A673 (cell line): ENCODE data around the gene NPLOC4. TPM values are rescaled to one million over a fixed set of nuclear protein-coding genes. Genes with fewer than 3 reads are reported as not detected.
A peak's percentile ranks its signal among the peaks of the same experiment; 100 is the strongest.

ENCODE experiments used
- BruUV-seq: library from RNA; stranded (reverse); fragments of 400-500 nt; replicated peaks from 2 replicates; lab custom pipeline; 2021; lab: Mats Ljungman, UMichigan
- CTCF ChIA-PET: fragments of 300-600 bp; sonication (Branson Sonifier 250); formaldehyde crosslinking; loops from one replicate; lab custom pipeline; 2022; ENCODE audit warnings: antibody characterized with exemption; lab: Charles Lee
- POLR2A ChIA-PET: fragments of 300-600 bp; sonication (Branson Sonifier 250); formaldehyde crosslinking; loops from one replicate; lab custom pipeline; 2022; ENCODE audit warnings: antibody characterized with exemption; ENCODE audit not compliant: low non-redundant PET; lab: Charles Lee
- DNase-seq: peaks from one replicate; pipeline ENCODE4 v3.0.0-alpha.2; 2015; ENCODE audit warnings: low spot score
- H3K27ac ChIP-seq: fragments of 200-600 bp; sonication (generic); 2 replicates; pipeline ENCODE4 v1.5.1; 2016; ENCODE audit warnings: mixed run types, low read depth, mild to moderate bottlenecking, mixed read lengths, antibody characterized with exemption, low read length; ENCODE audit not compliant: poor library complexity, severe bottlenecking
- H3K27me3 ChIP-seq: fragments of 200-600 bp; sonication (generic); replicated peaks from 2 replicates; pipeline ENCODE4 v1.6.1; 2017; ENCODE audit warnings: mixed run types, low read depth, mild to moderate bottlenecking, mixed read lengths, antibody characterized with exemption, low read length; ENCODE audit not compliant: insufficient read depth, poor library complexity
- H3K36me3 ChIP-seq: fragments of 200-600 bp; sonication (generic); 2 replicates; pipeline ENCODE4 v1.6.1; 2016; ENCODE audit warnings: mixed run types, mild to moderate bottlenecking, mixed read lengths, antibody characterized with exemption, low read length; ENCODE audit not compliant: insufficient read depth, poor library complexity, severe bottlenecking
- H3K4me1 ChIP-seq: fragments of 200-600 bp; sonication (generic); 2 replicates; pipeline ENCODE4 v1.6.1; 2017; ENCODE audit warnings: mixed run types, mild to moderate bottlenecking, mixed read lengths, antibody characterized with exemption, low read length; ENCODE audit not compliant: insufficient read depth, poor library complexity, severe bottlenecking
- H3K4me3 ChIP-seq: fragments of 200-600 bp; sonication (generic); 2 replicates; pipeline ENCODE4 v1.5.1; 2016; ENCODE audit warnings: low read depth, mixed run types, mild to moderate bottlenecking, mixed read lengths, low read length; ENCODE audit not compliant: poor library complexity, severe bottlenecking
- H3K9me3 ChIP-seq: fragments of 200-600 bp; sonication (generic); 2 replicates; pipeline ENCODE4 v1.6.1; 2016; ENCODE audit warnings: mixed run types, low read depth, mild to moderate bottlenecking, mixed read lengths, antibody characterized with exemption, low read length; ENCODE audit not compliant: poor library complexity, severe bottlenecking
- EZH2 ChIP-seq: fragments of 200-600 bp; sonication (generic); IDR thresholded peaks from 2 replicates; pipeline ENCODE4 v1.6.1; 2017; ENCODE audit warnings: borderline replicate concordance, low read depth, mild to moderate bottlenecking, mixed read lengths, antibody characterized with exemption, low read length; ENCODE audit not compliant: poor library complexity, severe bottlenecking
- intact Hi-C: fragments of 100-400 bp; cut with micrococcal nuclease; formaldehyde crosslinking; loops from one replicate; pipeline ENCODE4 v1.10.0; 2022; ENCODE audit not compliant: unreplicated experiment
- total RNA-seq: library from RNA; stranded (reverse); gene quantifications from 2 replicates; pipeline ENCODE4 v1.2.3, GENCODE V29; 2021
- TF ChIP-seq, protein P1 (sequence below): fragments of 300-800, 200-600 bp; sonication (generic); conservative IDR thresholded peaks from 2 replicates; pipeline ENCODE4 v1.5.1; 2017; ENCODE audit warnings: low read depth, mild to moderate bottlenecking, antibody characterized with exemption, low read length, moderate library complexity, mixed read lengths

The NPLOC4 gene
- total RNA-seq, 1 experiment from 2014 or later = 195 TPM

DNA sequence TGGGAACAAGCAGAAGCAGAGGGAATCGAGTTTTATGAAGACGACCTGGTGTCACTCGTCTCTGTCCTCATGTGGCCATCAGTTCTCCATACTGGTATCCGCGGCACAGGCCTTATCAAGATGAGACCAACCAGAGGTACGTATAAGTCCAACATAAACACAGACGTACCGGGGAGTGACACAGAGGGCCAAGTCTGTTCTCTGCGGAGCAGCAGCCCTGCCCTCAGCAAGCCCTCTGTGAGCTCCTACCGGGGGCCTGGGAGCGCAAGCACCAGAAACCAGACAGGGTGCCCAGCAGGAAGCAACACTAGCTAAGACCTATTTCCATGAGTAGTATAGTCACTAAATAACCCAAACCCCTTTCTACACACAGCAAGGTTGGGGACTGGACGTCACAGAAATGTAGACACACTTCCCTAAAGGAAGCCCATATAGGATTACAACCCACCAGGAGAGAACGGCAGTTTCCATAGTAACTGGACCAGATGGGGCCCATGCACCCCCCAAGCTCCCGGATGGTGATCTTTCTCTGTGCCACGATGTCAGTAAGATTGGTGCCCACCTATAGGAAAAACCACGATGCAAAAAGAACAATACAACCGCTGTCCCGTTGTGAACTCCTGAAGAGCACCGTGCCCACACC, 45.8 kb upstream of the NPLOC4 start:
- POLR2A ChIA-PET = no interaction called here
- peaks cover 25% of the 10 kb centered on the region for H3K4me1 ChIP-seq
- no peaks in the 10 kb centered on the region for H3K27me3 ChIP-seq
- TF ChIP-seq, protein P1, sequence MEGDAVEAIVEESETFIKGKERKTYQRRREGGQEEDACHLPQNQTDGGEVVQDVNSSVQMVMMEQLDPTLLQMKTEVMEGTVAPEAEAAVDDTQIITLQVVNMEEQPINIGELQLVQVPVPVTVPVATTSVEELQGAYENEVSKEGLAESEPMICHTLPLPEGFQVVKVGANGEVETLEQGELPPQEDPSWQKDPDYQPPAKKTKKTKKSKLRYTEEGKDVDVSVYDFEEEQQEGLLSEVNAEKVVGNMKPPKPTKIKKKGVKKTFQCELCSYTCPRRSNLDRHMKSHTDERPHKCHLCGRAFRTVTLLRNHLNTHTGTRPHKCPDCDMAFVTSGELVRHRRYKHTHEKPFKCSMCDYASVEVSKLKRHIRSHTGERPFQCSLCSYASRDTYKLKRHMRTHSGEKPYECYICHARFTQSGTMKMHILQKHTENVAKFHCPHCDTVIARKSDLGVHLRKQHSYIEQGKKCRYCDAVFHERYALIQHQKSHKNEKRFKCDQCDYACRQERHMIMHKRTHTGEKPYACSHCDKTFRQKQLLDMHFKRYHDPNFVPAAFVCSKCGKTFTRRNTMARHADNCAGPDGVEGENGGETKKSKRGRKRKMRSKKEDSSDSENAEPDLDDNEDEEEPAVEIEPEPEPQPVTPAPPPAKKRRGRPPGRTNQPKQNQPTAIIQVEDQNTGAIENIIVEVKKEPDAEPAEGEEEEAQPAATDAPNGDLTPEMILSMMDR = no peak
- no peak for TF ChIP-seq EZH2
- BruUV-seq = no TSS peak
- DNase-seq = peak; percentile 46
- intact Hi-C loops = no loop called here
- peaks cover 21% of the 10 kb centered on the region for H3K36me3 ChIP-seq
- H3K9me3 ChIP-seq = no peaks in the 10 kb centered on the region
- peak overlapping the region; percentile 93 for H3K4me3 ChIP-seq
- peak overlapping the region; percentile 90 for H3K27ac ChIP-seq
- CTCF ChIA-PET = no interaction called here

DNA sequence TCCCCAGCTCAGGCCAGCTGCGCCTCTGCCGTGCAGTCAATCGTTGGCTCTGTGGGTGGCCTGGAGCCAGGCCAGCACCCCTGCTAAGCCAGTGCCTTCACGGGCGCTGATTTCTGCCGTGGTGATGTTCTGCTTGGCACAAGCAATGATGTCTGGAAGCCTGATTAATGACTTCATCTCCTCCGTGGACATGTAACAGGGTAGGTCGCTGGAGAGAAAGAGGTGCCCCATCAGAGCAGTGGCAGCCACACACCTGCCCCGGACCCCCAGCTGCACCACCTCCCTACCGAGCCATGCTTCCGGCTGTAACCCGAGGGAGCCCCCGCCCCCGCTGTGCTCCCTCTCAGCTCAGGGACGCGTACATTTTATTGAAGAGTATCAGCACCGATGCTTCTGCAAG, 44.8 kb upstream of the NPLOC4 start:
- peaks cover 11% of the 10 kb centered on the region for H3K36me3 ChIP-seq
- peak overlapping the region; percentile 93 for H3K4me3 ChIP-seq
- TF ChIP-seq, protein P1 = no peak
- TF ChIP-seq EZH2 = no peak
- no peaks in the 10 kb centered on the region for H3K27me3 ChIP-seq
- POLR2A ChIA-PET = no interaction called here
- H3K9me3 ChIP-seq = no peaks in the 10 kb centered on the region
- CTCF ChIA-PET = no interaction called here
- peak overlapping the region; percentile 90 for H3K27ac ChIP-seq
- intact Hi-C loops = no loop called here
- BruUV-seq = no TSS peak
- H3K4me1 ChIP-seq = peaks cover 25% of the 10 kb centered on the region
- DNase-seq = peak; percentile 79

DNA sequence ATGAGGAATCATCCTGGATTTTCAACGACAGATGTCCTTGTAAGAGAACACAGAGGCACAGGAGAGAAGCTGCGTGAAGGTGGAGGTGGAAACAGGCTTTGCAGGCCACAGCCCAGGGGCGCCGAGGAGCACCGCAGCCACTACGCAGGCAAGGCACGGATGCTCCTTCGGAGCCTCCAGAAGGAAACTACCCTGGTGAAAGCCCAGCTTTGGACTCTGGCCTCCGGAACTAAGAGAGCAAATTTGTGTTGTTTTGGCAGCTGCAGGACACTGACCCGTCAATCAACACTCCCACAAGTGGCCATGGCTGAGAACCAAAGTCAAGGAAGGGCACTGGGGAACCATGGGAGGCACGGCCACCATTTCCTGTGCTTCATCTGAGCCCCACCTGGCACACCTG, 43.2 kb upstream of the NPLOC4 start:
- POLR2A ChIA-PET = interaction anchor here (0.7 kb wide), 1 partner anchor 12 kb away, joined by 20 read pairs; no protein-coding TSS in a partner anchor
- peaks cover 23% of the 10 kb centered on the region for H3K4me1 ChIP-seq
- intact Hi-C loops = no loop called here
- no peaks in the 10 kb centered on the region for H3K27me3 ChIP-seq
- no peak overlapping the region for H3K27ac ChIP-seq
- peaks cover 2% of the 10 kb centered on the region for H3K36me3 ChIP-seq
- no peak for TF ChIP-seq EZH2
- TF ChIP-seq, protein P1 = no peak
- H3K4me3 ChIP-seq = no peak overlapping the region
- H3K9me3 ChIP-seq = no peaks in the 10 kb centered on the region
- BruUV-seq = no TSS peak
- DNase-seq = no peak
- CTCF ChIA-PET = interaction anchor here (0.7 kb wide), 1 partner anchor 10 kb away, joined by 4 read pairs; no protein-coding TSS in a partner anchor
